Activated CD8-positive, alpha-beta memory T cell treated with anti-CD3 and anti-CD28 coated beads for 36 hours (primary cell): Measurements from ENCODE around the gene RAB24. TPM values are rescaled to one million over a fixed set of nuclear protein-coding genes. Genes with fewer than 3 reads are reported as not detected.
"Not testable (repeated sequence)": the region's sequence is repeated elsewhere in the genome, so short reads cannot be mapped to it uniquely, and the experiment has no call there.

Source experiments
- CTCF ChIA-PET: fragments of 350-600 bp; sonication (Branson Sonifier 250); formaldehyde crosslinking; loops from one replicate; lab custom pipeline; 2021; ENCODE audit warnings: antibody characterized with exemption; lab: Charles Lee
- POLR2A ChIA-PET: fragments of 350-600 bp; sonication (Branson Sonifier 250); formaldehyde crosslinking; loops from one replicate; lab custom pipeline; 2021; ENCODE audit warnings: antibody characterized with exemption; lab: Charles Lee
- total RNA-seq, 2 experiments: library from RNA; stranded (reverse); gene quantifications; one replicate each; pipeline ENCODE4 v1.2.3, GENCODE V29; 2021

RAB24 gene
- total RNA-seq, 2 experiments from 2014 or later: 33.5 TPM

- ChIA-PET CTCF (interaction anchor here (0.6 kb wide), 1 partner anchor 223 kb away, joined by 3 read pairs; no protein-coding TSS in a partner anchor), POLR2A (no interaction called here)
Measured at GRCh38 chr5:177275883-177276282, 27.6 kb downstream of the RAB24 start.

DNA sequence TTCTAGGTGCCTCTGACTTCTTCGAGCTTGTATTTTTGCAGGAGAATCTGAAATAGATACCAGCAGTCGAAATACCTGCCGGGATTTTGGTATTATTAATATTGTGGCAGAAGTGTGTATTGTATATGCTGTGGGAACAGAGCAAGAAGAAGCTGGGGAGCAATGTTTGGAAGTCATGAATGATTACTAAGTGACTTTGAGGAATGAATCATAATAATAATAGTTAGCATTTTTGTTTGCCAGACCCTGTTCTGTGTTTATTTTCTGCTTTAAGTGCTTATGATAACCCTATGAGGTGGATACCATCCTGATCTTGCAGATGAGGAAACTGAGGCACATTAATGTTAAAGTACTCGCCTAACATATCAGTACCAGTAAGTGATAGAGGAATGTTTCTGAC, 32.4 kb downstream of the RAB24 start:
- CTCF ChIA-PET: interaction anchor here (0.7 to 1.1 kb wide), 2 partner anchors 34 to 39 kb away, joined by 3 read pairs; no protein-coding TSS in a partner anchor
- POLR2A ChIA-PET: no interaction called here

DNA sequence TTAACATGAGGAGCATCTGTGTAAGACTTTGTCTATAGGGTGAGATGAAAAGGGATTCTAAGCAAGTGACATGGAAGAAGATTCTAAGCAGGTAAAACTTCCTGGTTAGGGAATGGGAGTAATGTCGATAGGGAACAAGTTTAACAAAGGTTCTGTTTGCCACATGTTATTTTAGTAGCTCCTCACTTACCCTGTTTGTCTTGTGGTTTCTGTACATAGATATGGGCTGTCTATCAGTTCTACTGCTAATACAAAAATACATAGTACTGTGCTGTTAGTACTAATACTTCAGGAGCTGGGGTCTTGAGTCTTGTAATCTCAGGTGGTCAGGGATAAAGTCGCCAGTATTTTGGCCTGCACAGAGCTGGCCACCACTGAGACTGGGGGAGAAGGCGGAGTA, 32.9 kb downstream of the RAB24 start:
- ChIA-PET CTCF (interaction anchor here (1.1 kb wide), 1 partner anchor 39 kb away, joined by 3 read pairs; no protein-coding TSS in a partner anchor), POLR2A (no interaction called here)

DNA sequence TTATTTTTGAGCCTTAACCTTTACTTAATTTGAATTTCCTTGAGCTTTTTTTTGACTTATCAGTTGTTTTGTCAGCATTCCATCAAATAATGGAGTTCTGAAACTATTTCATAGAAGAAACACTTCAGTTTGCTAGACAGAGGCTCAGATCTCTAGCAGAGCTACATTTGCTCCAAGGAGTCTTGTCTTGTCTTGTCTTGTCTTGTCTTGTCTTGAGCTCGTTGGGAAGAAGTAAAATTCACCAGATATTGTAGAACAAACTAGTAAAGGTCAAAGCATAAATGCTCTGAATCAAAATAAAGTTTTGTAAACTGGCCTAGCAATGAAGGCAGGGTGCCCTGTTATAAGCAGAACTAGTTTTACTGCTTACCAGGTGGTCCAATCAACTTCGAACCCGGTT, 33.5 kb downstream of the RAB24 start:
- ChIA-PET CTCF (no interaction called here), POLR2A (no interaction called here)

- CTCF ChIA-PET: no interaction called here
- POLR2A ChIA-PET: no interaction called here
Measured at GRCh38 chr5:177269232-177269895, 34.2 kb downstream of the RAB24 start.

DNA sequence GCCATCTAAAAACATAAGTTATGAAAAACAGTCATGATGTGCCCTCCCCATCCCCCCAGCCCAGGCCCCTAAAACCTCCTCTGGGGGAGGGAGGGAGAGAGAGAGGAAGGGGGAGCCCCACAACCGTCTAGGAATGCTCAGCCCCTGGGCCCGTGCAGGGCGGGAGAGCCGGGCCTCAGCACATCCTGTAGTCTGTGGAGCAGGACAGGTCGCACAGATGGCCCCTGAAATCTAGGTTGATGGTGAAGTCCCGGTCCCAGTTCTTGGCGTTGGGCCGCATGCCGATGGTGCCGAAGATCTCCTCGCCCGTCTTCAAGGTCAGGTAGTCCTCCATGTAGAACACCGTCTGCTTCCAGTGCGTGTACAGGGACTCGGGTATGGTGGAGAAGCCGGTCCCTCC, 38.1 kb downstream of the RAB24 start:
- POLR2A ChIA-PET: no interaction called here

GRCh38 chr5:177264178-177264577, 39.3 kb downstream of the RAB24 start:
- ChIA-PET POLR2A (no interaction called here), CTCF (no interaction called here)

More for the DNA sequence above, 38.1 kb downstream of the RAB24 start:
- CTCF ChIA-PET: no interaction called here

- POLR2A ChIA-PET: interaction anchor here (0.6 kb wide), 1 partner anchor 75 kb away, joined by 8 read pairs; no protein-coding TSS in a partner anchor
- CTCF ChIA-PET: no interaction called here
Measured at GRCh38 chr5:177261510-177261909, 42.0 kb downstream of the RAB24 start.

DNA sequence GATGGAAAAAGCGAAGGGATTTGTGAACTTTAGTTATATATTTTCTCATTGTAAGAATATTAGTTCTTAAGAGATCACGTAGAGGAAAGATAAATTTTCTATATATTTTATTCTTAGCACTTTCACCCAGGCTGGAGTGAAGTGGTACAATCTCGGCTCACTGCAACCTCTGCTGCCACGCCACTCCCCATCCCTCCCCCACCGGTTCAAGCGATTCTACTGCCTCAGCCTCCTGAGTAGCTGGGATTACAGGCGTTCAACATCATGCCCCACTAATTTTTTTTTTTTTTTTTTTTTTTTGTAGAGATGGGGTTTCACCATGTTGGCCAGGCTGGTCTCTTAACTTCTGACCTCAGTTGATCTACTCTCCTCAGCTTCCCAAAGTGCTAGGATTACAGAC, 42.6 kb downstream of the RAB24 start:
- POLR2A ChIA-PET: interaction anchor here (0.6 kb wide), 1 partner anchor 75 kb away, joined by 8 read pairs; no protein-coding TSS in a partner anchor
- CTCF ChIA-PET: no interaction called here

GRCh38 chr5:177258711-177259110, 44.8 kb downstream of the RAB24 start:
- CTCF ChIA-PET, POLR2A ChIA-PET: not testable (repeated sequence)

GRCh38 chr5:177256296-177256695, 47.2 kb downstream of the RAB24 start:
- ChIA-PET POLR2A (no interaction called here), CTCF (no interaction called here)

DNA sequence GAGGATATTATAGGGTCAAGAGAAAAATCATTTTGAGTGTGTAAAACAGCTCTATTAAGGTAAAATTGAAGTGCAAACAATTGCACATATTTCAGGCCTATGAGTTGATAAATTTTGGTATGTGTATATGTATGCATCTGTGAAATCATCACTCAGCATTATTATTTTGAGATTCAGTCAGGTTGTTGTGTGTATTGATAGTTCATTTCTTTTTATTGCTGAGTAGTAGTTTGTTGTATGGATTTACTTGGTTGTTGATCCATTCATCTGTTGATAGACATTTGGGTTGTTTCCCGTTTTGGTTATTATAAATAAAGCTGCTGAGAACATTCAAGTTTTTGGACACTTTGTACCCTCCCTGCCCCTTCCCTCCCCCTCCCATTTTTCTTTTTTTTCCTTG, 50.3 kb downstream of the RAB24 start:
- POLR2A ChIA-PET: interaction anchor here (0.6 kb wide), 1 partner anchor 179 kb away, joined by 5 read pairs; no protein-coding TSS in a partner anchor

More for the DNA sequence above, 50.3 kb downstream of the RAB24 start:
- CTCF ChIA-PET: no interaction called here

Other genes starting within 250 kb of the RAB24 start
- 1 to 10 TPM in 1 of 2 experiments, under 1 TPM in 1; 0.97 to 1.2 TPM for gene FGFR4, start 216.8 kb downstream of the RAB24 start, total RNA-seq
- gene NSD1, start 169.9 kb downstream of the RAB24 start, total RNA-seq: 10 to 100 TPM; 78.6 to 80.4 TPM
- gene PRELID1, start 80 bp upstream of the RAB24 start, total RNA-seq: 100 to 1,000 TPM; 360 to 372 TPM
- 10 to 100 TPM; 11.0 to 11.8 TPM for gene MXD3, start 8.2 kb upstream of the RAB24 start, total RNA-seq
- gene LMAN2, start 47.9 kb upstream of the RAB24 start, total RNA-seq: 100 to 1,000 TPM; 110 to 117 TPM
- gene RGS14, start 54.2 kb upstream of the RAB24 start, total RNA-seq: 10 to 100 TPM; 42.8 to 43.5 TPM
- not detected for gene SLC34A1, start 80.7 kb upstream of the RAB24 start, total RNA-seq
- not detected for gene PFN3, start 96.9 kb upstream of the RAB24 start, total RNA-seq
- 10 to 100 TPM; 12.0 to 12.7 TPM for gene F12, start 105.8 kb upstream of the RAB24 start, total RNA-seq
- gene GRK6, start 123.0 kb upstream of the RAB24 start, total RNA-seq: 100 to 1,000 TPM; 179 to 180 TPM
- 10 to 100 TPM; 18.7 to 20.1 TPM for gene PRR7, start 143.1 kb upstream of the RAB24 start, total RNA-seq
- 100 to 1,000 TPM; 102 to 104 TPM for gene DBN1, start 169.9 kb upstream of the RAB24 start, total RNA-seq
- gene PDLIM7, start 193.9 kb upstream of the RAB24 start, total RNA-seq: 10 to 100 TPM; 50.0 to 51.5 TPM
- 1 to 10 TPM; 9.8 TPM for gene DOK3, start 206.1 kb upstream of the RAB24 start, total RNA-seq
- 100 to 1,000 TPM; 204 to 212 TPM for gene DDX41, start 213.2 kb upstream of the RAB24 start, total RNA-seq